HG03342 (cell line): ENCODE measurements around the gene PEX11B.

Source experiments
- ATAC-seq: cut with Tn5 transposase; IDR thresholded peaks from one replicate; pipeline ENCODE4 v1.9.1; 2021; ENCODE audit warnings: mild to moderate bottlenecking, moderate library complexity; ENCODE audit not compliant: unreplicated experiment

PEX11B gene

DNA sequence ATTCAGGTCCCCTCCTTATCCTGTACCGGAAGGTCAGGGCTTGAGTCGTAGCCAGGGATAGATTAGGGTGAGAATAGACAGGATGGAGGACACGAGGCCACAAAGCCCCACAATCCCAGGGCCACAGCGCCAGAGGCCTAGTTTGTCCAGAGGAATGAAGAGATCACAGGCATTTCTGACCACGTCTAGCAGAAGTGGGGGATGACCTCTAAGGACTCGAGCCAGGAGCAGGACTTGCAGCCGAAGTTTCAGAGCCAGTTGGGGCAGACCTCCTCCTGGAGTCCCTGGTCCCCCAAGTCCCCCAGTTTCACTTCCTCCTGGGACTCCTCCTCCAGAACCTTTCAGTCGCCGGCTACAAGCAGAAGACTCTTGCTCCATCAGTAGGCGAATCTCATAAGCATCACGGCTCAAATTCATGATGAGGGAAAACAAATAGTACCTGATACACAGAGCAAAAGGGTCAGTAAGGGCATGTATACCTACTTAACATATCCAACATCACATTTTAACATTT lies 6.3 kb downstream of the PEX11B start:
- no peak for ATAC-seq

DNA sequence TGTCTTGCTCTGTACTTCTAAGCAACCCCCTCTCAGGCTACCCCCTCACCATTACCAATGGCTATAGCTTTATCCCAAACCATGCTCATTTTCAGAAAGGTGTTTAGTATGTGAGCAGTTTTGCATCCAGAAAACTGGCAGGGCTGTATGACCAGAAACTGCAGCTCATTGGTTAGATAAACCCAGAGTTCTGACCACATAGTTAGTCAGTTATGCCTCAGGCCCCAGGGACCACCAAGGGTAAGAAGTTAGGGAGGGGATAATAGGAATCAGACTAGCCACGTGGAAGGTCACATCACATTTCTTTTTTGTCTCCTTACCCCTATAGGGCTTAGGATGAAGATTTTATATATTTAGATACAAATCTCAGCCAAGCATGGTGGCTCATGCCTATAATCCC lies 9.9 kb downstream of the PEX11B start:
- no peak for ATAC-seq

DNA sequence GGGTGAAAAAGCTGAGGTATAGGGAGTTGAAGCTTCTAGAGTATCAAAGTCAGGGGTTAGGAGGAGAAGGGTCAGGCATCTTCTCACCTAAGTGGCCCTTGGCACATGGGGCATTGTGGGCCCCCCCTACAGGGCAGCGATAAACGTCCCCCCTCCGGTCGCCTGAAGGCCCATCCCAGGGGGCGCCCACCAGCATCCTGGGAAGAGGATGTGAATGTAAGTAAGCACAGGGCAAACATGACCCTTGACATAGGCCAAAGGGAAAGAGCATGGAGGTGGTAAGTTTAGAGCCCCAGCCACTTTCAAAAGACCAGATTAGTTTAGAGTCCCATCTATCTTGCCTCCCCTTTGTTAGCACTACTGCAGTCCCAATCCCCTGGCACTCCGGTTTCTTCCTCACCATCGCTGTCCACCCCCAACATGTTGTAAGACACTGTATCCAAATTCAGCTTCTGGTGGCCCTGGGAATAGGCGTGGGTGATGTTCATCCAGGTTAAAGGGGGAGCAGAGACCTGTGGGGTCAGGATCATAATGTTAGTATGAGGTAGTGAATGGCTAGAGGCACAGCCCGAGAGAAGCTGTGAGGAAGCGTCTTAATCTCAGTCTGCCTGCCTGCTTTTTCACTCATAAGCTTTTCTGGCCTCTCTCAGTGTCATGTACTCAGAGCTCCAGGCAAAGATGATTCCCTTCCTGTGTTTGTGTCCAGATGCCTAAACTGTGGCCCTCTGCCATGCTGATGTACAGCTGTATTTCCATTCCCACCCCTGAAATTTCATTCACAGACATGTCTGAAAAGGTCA lies 11.4 kb downstream of the PEX11B start:
- no peak for ATAC-seq

DNA sequence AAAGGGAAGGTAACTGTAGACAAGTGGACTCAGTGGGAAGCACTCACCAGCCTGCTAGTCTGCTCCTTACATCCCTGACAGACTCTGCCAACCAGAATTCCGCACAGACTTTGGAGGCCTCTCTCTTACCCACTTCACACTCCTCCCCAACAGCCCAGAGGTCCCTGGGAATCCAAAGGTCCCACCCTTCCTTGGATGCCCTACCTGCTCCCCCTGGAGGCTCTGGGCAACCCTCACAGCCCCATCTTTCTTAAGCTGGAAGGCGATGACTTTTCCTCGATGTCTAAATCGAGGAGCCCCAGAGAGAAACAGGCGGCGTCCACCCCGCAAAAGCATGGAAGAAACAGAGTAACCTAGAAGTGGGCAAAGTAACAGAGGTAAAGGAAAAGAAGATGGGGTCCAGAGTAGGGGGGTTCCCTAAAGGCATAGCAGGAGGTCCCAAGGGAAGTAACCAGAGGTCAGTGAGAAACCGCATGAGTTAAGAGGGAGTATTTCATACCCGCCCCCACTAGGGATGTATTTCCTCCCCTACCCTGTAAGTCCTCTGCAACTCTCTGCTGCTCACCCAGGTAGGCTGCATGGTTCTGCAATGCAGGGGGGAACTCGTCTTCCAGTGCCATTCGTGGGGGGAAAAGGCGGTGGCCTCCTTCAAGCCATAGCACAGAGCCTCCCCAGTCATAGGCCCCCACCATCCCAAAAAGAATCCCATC lies 17.1 kb downstream of the PEX11B start:
- no peak for ATAC-seq

DNA sequence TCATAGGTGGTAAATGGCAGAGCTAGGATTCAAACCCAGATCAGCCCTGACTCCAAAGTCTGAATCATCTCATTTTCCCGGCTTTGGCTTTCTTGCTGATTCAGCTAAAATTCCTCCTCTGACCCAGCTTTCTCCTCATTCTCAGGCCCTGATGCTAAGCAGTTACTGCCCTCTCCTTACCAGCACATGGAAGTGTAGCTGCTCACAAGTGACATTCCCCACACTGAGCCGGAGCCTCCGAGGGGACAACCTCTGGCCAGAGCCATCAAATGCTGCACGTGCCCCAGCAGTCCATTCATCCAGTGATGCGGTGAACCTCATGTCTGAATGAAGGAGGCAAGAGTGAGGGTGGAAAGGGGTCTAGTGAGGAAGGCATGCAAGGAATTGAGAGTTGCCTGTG lies 19.8 kb downstream of the PEX11B start:
- no peak for ATAC-seq

DNA sequence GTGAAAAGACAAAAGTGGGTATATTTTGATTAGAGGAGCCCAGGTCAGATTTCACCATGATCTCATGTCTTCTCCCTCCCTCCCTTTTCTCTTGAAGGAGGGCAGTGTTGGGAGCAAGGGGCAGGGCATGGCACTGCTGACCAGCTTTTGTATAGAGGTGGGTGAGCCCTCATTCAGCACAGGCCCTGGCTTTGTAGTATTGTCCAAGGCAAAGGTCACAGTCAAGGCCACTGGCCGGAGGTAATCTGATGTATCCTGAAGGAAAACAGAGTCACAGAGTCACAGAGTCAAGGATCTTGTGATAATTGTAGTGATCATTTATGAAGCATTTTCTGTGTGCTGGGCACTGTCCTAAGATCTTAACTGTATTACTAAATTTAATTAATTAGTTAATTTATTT lies 20.5 kb downstream of the PEX11B start:
- no peak for ATAC-seq

DNA sequence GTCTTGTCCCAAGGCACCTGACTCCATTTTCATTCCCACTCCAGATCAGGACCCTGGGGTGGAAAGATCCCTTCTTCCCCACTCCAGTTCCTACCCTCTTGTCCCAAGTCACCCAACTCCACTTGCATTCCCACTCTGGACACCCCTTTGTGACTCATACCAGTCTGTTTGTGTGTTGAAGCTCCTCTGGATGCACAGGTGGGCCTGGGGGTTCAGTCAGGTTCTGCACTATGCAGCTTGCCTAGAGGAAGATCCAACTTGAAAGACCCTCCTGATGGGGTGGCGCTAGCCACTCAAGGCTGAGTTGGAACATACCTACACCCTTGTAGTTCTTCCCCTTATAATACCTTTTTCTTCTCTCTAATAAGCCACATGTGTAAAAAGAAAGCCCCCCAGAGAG lies 23.0 kb downstream of the PEX11B start:
- ATAC-seq = no peak

DNA sequence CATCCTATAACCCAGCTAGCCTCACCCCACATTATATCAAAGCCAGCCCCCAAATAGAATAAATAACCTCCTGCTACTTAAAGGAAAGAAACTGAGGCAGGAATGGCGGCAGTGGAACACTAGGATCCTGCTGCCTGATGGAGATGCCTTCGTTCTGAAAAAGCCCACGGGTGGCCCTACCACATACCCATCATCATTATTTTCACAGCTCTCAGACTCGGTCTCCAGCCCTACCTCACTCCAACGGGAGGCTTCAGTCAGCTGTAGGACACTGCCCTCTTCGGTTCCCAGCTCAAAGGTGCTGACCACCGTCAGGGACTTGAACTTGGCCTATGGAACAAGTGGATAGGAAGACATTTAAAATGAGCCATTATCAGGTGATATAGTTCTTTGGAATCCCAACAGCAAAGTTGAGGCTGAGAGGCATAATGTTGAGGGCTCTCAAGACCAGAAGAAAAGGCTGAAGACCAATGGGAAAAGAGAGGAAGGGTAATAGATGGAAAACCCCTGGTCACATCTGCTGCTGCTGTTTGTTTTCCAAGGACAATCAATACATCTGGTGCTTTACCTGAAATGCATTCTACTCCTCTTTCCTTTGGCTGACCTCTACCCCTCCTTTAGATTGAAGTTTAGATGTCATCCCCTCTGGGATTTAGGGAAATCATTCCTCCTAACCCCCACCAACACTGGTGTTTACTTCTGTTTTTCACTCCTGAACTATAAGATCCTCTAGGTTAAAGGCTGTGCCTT lies 25.0 kb downstream of the PEX11B start:
- no peak for ATAC-seq

DNA sequence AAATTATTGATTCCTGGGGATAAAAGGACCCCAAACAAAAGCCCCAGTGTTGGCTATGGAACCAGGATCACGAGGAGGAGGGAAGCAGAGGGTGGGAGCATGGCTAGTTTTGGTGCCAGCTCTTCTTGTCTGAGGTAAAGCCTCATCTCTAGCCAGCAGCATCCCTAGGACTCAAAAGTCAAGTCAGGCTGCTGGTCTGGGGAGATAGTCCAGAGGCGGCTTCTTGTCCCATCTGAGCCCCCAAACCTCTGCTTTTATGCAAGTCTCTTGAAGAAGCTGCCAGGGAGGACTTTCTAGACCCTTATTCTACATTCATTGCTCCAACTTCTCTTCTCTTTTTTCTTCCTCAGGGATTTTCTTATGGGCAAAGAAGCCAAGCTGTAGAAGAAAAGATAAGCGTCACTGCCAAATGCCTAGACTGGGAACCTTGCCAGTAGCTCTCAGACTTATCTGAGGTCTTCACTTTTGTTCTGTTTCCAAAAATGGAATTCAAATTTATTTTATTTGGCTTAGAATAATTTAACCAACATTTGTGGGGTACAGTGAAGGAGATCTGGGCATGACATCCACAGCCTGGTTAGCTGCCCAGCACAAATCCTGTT lies 25.9 kb downstream of the PEX11B start:
- no peak for ATAC-seq

DNA sequence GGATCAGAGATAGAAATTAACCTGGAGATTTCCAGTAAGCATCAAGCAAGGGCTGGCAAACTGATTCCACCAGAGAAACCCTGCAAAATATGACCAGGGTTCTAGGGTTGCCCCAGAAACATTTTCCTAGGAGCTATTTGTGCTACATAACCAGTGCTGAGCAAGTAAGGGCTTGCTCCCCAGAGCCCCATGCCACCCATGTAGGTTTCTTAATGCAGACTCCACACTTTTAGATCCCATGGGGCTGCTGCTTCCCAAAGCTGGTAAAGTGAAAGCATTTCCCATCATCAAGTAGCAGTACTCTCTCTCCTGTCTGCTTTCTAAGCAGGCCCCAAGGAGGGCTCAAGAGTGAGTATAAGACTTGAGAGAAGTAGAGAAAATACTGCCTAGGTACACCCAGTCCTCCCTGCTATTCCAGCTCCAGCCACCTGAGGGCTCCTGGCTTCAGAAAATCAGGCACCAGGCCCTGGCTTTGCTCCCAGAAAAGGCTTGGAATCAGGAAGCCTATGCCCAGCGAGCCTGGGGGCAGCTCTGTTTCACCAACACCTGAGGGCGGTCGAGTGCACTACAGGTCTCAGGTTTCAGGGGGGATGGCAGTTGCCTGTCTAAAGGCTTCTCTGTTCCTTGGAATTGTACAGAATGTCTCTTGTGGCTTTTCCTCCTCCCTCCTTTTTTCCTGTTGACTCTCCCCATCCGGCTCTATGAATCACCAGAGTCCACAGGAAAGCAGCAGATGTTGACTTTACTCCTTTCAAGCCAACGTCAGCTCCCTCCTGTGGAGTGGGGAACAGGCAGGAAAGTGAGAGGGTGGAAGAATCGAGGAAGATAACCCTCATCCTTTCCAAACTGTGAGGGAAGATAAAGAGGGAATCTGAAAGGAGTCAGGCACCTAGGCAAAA lies 26.7 kb downstream of the PEX11B start:
- ATAC-seq = no peak

DNA sequence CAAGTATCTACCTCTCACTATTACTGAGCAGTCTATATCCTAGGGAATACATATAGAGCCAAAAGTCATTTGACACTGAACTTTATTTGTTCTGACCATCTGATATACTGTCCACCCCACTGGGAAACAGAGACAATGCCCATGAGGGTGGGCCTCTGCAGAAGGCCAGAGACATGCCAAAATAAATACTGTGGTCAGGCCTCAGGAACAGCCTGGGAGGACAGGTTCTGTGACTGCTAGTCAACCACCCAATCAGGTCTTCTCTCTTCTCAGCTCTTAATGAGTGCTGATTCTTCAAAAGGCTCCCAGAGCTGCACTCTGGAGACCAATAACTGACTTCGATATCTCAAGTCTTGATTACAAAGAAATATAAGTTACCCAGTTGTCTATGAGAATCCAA lies 27.4 kb downstream of the PEX11B start:
- ATAC-seq = no peak

DNA sequence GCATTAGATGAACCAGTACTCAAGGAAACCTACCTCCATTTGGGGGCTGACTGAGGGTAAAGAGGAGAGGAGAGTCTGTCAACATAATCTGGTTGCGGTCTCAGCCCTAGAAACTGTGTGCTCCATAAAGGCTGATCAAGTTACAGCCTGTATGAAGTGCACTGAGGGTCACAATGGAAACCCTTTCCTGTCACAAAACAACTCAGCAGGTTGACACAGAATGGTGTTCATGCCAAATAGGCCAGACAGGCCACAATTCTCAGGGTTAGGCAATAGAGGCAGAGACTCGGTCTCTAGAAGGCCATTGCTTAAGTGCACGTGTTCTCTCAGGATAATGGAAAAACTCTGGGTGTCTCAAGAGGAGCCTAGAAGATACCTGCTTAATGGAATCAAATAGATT lies 28.8 kb downstream of the PEX11B start:
- no peak for ATAC-seq

DNA sequence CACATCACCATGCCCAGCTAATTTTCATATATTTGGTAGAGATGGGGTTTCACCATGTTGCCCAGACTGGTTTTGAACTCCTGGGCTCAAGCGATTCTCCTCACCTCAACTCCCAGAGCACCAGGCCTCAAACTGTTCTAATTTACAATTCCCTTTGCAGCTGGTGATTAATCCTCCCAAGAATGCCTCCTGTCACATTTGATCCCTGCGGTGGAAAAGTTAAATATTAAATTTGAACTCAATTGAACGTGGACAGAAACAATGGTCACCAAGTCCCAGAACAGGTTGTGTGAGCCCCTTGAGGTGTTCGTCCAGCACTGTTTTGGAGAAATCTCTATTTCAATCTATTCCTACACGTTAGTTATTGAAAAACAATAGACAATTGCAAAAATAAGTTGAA lies 30.9 kb downstream of the PEX11B start:
- ATAC-seq = no peak

DNA sequence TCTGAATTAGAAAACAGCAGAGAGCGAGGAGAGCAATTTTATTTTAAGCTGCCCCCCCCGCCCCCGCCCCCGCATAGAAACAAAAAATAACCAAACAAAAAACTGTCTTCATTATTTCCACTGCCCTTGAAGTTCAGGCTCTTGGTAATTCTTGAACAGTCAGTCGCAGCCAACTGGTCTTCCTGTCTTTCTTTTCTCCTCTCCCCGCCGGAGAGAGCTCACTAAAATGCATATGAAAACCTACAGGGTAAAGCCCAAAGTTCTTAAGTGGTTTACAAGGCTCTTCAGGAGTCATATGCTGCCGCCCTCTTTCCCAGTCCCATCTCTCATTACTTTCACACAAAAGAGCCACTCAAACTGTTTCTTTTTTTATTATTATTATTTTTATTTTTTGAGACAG lies 31.7 kb downstream of the PEX11B start:
- no peak for ATAC-seq

DNA sequence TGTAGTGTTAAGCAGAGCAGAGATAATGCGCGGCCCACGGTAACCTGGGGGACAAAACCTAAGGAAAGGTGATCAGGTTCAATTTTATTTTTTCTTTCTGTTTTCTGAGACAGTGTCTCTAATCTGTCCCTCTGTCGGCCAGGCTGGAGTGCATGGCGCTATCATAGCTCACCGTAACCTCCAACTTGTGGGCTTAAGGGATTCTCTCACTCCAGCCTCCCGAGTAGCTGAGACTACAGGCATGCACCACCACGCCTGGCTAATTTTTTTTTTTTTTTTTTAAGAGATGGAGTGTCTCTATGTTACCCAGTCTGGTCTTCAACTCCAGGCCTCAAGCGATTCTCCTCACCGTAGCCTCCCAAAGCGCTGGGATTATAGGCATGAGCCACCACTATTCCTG lies 32.1 kb downstream of the PEX11B start:
- ATAC-seq = no peak

DNA sequence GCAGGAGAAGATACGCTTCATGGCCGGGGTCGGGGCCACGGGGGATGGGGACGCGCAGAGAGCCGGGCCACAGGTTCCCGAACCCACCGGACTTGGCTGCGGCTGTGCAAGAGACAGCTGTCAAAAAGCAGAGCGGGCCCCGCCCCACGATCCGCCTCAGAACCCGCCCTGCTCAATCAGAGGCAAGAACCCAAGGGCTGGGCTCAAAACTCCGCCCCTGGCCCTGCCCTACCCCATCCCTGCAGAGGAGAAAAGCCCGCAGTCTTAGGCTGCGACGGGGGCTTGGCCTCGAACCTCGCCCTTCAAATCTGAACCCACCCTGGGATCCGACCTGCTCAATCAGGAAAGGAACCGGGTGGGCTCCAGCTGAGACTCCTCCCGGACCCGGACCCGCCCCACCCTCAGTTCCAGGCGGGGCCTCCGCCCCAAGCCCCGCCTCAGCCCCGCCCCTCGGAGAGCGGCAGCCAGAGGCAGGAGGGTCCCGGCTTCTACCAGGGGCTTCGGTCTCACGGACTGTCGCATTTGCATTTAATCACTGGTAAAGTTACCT lies 32.7 kb downstream of the PEX11B start, which contains the start of gene ANKRD35:
Gene ANKRD35 (minus strand): TSS at position 129 of the 550 bp plus-strand sequence. CDS start 108 bp downstream, at position 21.
- peak; percentile 99 for ATAC-seq

DNA sequence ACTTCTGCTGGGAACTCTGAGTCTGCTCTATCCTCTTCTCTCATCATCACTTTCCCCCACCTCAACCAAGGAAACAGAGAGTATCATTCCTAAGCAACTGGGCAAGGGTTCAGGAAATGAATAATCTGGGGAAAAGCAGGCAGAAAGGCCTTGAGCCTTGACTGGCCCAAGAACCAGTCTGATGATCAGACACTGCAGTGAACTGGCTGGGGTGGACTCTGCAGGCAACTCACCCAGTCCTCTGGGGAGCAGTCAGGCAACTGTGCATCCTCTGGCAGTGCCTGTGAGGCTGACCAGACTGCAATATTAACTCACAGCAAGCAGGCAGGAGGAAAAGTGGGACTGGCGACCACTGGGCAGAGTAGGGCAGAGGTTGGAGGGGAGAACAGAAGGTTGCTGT lies 33.8 kb downstream of the PEX11B start:
- no peak for ATAC-seq

DNA sequence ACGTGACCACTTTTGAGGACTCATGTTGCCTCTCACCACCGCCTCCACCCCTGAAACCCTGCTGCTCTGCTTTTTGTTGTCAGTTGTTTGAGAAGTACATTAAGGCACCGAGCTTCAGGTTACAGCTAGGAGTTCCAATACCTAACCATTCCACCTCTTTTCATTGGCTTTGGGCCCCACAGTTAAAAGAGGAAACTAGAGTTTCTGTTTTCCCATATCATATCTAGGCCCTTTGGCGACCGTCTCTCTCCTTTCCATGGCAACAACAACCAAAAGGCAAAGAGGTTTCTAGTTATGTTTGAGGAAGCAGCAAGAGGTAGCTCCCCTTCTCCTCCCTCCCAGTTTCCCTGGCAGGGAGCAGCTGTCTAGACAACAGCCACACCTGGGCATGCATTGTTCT lies 38.7 kb downstream of the PEX11B start:
- ATAC-seq = no peak

DNA sequence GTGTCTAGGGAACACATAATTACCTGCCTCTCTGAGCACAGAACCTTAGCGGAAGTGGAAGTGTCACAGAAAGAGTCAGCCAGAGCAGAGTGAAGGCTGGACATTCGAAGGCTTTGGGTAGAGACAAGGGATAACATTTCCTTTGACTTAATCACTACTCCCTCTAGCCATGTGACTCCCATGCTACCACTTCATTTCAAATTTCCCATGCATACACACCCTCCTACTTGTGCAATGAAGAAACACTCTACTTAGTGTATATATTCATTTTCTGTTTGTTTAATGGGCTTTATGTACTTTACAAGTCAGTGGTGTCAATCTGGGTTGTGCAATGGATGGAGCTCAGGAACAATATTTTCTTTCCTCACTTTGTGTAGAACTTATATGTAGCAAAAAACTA lies 39.8 kb downstream of the PEX11B start:
- no peak for ATAC-seq
